Gastrocnemius medialis (tissue), 4 donors: ENCODE data around the gene TSC2. TPM values are rescaled to one million over a fixed set of nuclear protein-coding genes. Genes with fewer than 3 reads are reported as not detected.
"Not testable (repeated sequence)": the region's sequence is repeated elsewhere in the genome, so short reads cannot be mapped to it uniquely, and the experiment has no call there.

Experiments used
- ATAC-seq, 2 donors: fragments of 150-250 bp; one replicate each; pipeline ENCODE4 v1.9.1; 2016
- DNase-seq, 2 donors: peaks; one replicate each; pipeline ENCODE4 v3.0.0-alpha.2; 2019
- H3K27ac ChIP-seq, 4 donors: fragments of 200-600 bp; sonication (generic); 1 replicate in 1 of 4; 2 replicates in 3 of 4; pipeline ENCODE4 v1.5.1; 2016 to 2018; ENCODE audit warnings: mild to moderate bottlenecking in 2 of 4, moderate library complexity in 1 of 4
- H3K27me3 ChIP-seq, 3 donors: fragments of 200-600 bp; sonication (generic) in 2 of 3; 1 replicate in 1 of 3; 2 replicates in 2 of 3; pipeline versions ENCODE4 v1.5.1 to v1.6.0; 2016 to 2019; ENCODE audit warnings: mild to moderate bottlenecking in 1 of 3, moderate library complexity in 1 of 3
- H3K36me3 ChIP-seq, 2 donors: fragments of 200-600 bp; sonication (generic) in 1 of 2; one replicate each; pipeline ENCODE4 v1.5.1; 2017 to 2018
- H3K4me1 ChIP-seq, 2 donors: fragments of 200-600 bp; sonication (generic) in 1 of 2; one replicate each; pipeline ENCODE4 v1.5.1; 2016 to 2017; ENCODE audit warnings: mild to moderate bottlenecking in 2 of 2
- H3K4me3 ChIP-seq, 4 donors: fragments of 200-600 bp; sonication (generic) in 3 of 4; 1 replicate in 1 of 4; 2 replicates in 3 of 4; pipeline ENCODE4 v1.5.1; 2016 to 2019; ENCODE audit warnings: mild to moderate bottlenecking in 2 of 4
- H3K9me3 ChIP-seq, 3 donors: fragments of 200-600 bp; sonication (generic) in 2 of 3; 1 replicate in 1 of 3; 2 replicates in 2 of 3; pipeline ENCODE4 v1.5.1; 2016 to 2019
- POLR2A ChIP-seq, 2 donors: fragments of 450-650 bp; IDR thresholded peaks; one replicate each; pipeline ENCODE4 v1.6.1; 2017; ENCODE audit warnings: antibody characterized with exemption in 2 of 2, mild to moderate bottlenecking in 2 of 2, moderate library complexity in 2 of 2
- in situ Hi-C, 4 donors: fragments of 200-750 bp; cut with MboI; loops; one replicate each; pipeline versions ENCODE4 v1.15.0 to v1.8.0; 2017; ENCODE audit warnings: low sequenced_read_pairs in 4 of 4
- intact Hi-C: fragments of 100-400 bp; cut with DNase I; formaldehyde crosslinking; loops from one replicate; pipeline ENCODE4 v1.15.1; 2023; ENCODE audit warnings: low total_unique reads
- total RNA-seq, 4 donors: library from RNA; depleted of rRNA; stranded (reverse); fragments of >200 nt; gene quantifications; one replicate each; pipeline versions ENCODE4 v1.1.0 to v1.2.3, GENCODE V29; 2016
- TF ChIP-seq, protein P1 (sequence below), 5 experiments: fragments of 450-650 bp in 3 of 5; fragments of 200-600 bp in 2 of 5; sonication (generic) in 2 of 5; IDR thresholded peaks in 4 of 5; conservative IDR thresholded peaks in 1 of 5; 1 replicate in 4 of 5; 2 replicates in 1 of 5; pipeline ENCODE4 v1.5.1; 2016 to 2019; ENCODE audit warnings: antibody characterized with exemption in 5 of 5, mild to moderate bottlenecking in 3 of 5, moderate library complexity in 3 of 5

TSC2 gene
- total RNA-seq, 4 donors from 2014 or later: 44.5 to 62.7 (median 53.8) TPM

DNA sequence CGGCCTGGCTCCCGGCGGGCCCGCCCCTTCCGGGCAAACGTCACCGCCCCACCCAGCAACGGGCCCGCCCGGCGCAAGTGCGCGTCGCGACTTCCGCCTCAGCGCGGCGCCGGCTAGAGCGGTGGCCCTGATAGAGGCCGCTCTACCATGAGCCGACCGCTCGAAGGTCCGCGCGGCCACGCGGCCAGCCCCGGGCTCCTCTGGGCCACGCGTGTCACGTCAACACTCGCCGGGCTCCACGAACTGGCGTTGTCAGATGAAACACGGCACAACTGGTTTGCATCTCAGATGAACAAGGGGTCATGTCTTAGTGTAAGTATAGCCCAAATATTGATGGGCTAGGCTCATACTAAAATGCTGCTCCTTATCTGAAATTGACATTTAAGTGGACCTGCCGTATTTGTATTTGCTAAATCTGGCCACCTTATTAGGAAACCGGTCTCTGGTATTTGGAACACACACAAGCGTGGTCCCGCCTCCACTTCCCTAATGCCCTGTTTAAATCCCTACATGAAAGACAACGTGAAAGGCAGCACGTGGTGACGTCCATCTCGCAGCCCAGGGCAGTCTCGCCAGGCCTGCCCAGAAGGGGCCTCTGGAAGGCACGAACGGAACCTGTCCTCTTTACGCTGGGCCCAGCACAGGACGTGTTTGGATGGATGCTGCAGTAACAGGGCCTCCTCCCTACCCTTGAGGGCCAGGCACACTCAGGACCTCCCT lies 37.8 kb upstream of the TSC2 start, which contains the start of gene ZNF598:
Gene ZNF598 (minus strand): TSS at position 31 of the 720 bp plus-strand sequence.
- Histone ChIP-seq H3K36me3 (no peaks in the 10 kb centered on the region), H3K27me3 (no peaks in the 10 kb centered on the region), H3K27ac (peak within 1 kb of the TSS; percentile 85 to 99 (median 95)), H3K4me1 (peaks cover 37 to 47% of the 10 kb centered on the region in 2 donors), H3K4me3 (peak within 1 kb of the TSS; percentile 63 to 97 (median 84)), H3K9me3 (no peaks in the 10 kb centered on the region)
- TF ChIP-seq, protein P1, sequence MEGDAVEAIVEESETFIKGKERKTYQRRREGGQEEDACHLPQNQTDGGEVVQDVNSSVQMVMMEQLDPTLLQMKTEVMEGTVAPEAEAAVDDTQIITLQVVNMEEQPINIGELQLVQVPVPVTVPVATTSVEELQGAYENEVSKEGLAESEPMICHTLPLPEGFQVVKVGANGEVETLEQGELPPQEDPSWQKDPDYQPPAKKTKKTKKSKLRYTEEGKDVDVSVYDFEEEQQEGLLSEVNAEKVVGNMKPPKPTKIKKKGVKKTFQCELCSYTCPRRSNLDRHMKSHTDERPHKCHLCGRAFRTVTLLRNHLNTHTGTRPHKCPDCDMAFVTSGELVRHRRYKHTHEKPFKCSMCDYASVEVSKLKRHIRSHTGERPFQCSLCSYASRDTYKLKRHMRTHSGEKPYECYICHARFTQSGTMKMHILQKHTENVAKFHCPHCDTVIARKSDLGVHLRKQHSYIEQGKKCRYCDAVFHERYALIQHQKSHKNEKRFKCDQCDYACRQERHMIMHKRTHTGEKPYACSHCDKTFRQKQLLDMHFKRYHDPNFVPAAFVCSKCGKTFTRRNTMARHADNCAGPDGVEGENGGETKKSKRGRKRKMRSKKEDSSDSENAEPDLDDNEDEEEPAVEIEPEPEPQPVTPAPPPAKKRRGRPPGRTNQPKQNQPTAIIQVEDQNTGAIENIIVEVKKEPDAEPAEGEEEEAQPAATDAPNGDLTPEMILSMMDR (IDR thresholded peaks at IDR 0.05 in 4 of 5, conservative IDR thresholded peaks at IDR 0.05 in 1 of 5): peak in 1 of 5 experiments; percentile 8
- TF ChIP-seq POLR2A (IDR thresholded peaks at IDR 0.05): peak; percentile 85 to 96
- ATAC-seq (peak; percentile 90 to 95), DNase-seq (peak; percentile 61 to 75)
- in situ Hi-C loops (loop anchor here in 3 of 4 donors (5.0 to 10.0 kb wide), 3 partner anchors 127 to 135 kb away; partner anchors contain the start of genes PKD1 (in 1 of the 3) and RAB26 (in 1 of the 3)), intact Hi-C loops (loop anchor here (1.0 to 10.0 kb wide), 3 partner anchors 39 to 525 kb away; partner anchors contain the start of genes CEMP1, PDPK1 and RNPS1)

GRCh38 chr16:2011726-2012125 lies 36.1 kb upstream of the TSC2 start:
- peaks cover 27 to 29% of the 10 kb centered on the region in 2 donors for H3K4me1 ChIP-seq
- intact Hi-C loops, H3K9me3 ChIP-seq, H3K27ac ChIP-seq, DNase-seq, ATAC-seq, H3K36me3 ChIP-seq, H3K4me3 ChIP-seq, H3K27me3 ChIP-seq: not testable (repeated sequence)
- in situ Hi-C loops: loop anchor here in 3 of 4 donors (5.0 to 10.0 kb wide), 3 partner anchors 126 to 133 kb away; partner anchors contain the start of genes PKD1 (in 1 of the 3) and RAB26 (in 1 of the 3)

DNA sequence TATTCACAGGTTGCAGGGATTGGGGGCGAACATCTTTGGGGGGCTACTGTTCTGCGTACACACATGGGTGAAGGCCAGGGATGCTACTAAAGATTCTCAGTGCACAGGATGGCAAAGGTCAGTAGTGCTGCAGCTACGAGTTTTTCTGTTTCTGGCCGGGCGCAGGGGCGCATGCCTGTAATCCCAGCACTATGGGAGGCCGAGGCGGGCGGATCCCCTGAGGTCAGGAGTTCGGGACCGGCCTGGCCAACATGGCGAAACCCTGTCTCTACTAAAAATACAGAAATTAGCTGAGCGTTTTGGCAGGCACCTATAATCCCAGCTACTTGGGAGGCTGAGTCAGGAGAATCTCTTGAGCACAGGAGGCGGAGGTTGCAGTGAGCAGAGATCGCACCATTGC lies 34.3 kb upstream of the TSC2 start:
- no peaks in the 10 kb centered on the region for H3K36me3 ChIP-seq
- in situ Hi-C loops: loop anchor here in 3 of 4 donors (5.0 to 10.0 kb wide), 3 partner anchors 124 to 131 kb away; partner anchors contain the start of genes PKD1 (in 1 of the 3) and RAB26 (in 1 of the 3)
- intact Hi-C loops: no loop called here

DNA sequence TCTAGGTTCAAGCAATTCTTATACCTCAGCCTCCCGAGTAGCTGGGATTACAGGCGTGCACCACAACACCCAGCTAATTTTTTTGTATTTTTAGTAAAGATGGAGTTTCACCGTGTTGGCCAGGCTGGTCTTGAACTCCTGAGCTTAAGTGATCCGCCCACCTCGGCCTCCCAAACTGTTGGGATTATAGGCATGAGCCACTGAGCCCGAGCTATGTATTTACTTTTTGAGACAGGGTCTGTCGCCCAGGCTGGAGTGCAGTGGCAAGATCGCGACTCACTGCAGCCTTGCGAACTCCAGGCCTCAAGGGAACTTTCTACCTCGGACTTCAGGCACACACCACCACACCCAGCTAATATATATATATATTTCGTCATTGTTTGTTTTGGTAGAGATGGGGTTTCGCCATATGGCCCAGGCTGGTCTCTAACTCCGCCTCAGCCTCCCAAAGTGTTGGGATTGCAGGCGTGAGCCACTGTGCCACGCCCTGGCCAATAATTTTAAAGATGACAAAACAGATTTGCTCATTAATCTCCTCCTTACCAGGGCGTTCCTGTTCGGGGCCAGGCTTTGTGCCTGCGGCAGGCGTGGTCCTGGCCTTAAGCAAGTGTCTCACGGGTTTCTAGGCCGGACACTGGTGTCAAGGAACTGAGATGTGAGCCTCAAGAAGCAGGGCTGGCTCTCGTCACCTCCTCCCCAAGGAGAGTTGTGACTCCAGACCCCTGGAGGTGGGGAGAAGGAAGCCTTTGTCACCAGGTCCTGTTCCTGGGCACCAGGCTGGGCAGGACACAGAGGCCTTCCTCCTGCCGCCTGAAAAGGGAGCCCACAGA lies 32.5 kb upstream of the TSC2 start:
- no peak for DNase-seq
- TF ChIP-seq, protein P1 (IDR thresholded peaks at IDR 0.05 in 4 of 5, conservative IDR thresholded peaks at IDR 0.05 in 1 of 5): no peak
- no peak for TF ChIP-seq POLR2A (IDR thresholded peaks at IDR 0.05)
- ATAC-seq: no peak

More for the DNA sequence above, 34.3 kb upstream of the TSC2 start:
- TF ChIP-seq, protein P1 (IDR thresholded peaks at IDR 0.05 in 4 of 5, conservative IDR thresholded peaks at IDR 0.05 in 1 of 5): no peak
- no peak for TF ChIP-seq POLR2A (IDR thresholded peaks at IDR 0.05)
- Histone ChIP-seq H3K9me3 (no peaks in the 10 kb centered on the region), H3K4me1 (peaks cover 11 to 13% of the 10 kb centered on the region in 2 donors), H3K27me3 (peaks cover 0 to under 1% (median 0%) of the 10 kb centered on the region in 3 donors), H3K27ac (no peak overlapping the region), H3K4me3 (no peak overlapping the region)
- no peak for DNase-seq
- ATAC-seq: no peak

More for the DNA sequence above, 32.5 kb upstream of the TSC2 start:
- H3K4me1 ChIP-seq: peaks cover 4 to 7% of the 10 kb centered on the region in 2 donors
- H3K9me3 ChIP-seq: no peaks in the 10 kb centered on the region
- in situ Hi-C loops: loop anchor here in 1 of 4 donors (10.0 kb wide), 1 partner anchor 129 kb away; the partner anchor contains the start of gene RAB26
- intact Hi-C loops: no loop called here
- peaks cover 14 to 17% (median 16%) of the 10 kb centered on the region in 3 donors for H3K27me3 ChIP-seq
- H3K27ac ChIP-seq: no peak overlapping the region
- no peaks in the 10 kb centered on the region for H3K36me3 ChIP-seq
- no peak overlapping the region for H3K4me3 ChIP-seq
